Vagina (tissue), 2 donors: Measurements from ENCODE around the gene MGLL.

ENCODE experiments used
- CTCF ChIP-seq, 3 experiments: fragments of 450-650 bp in 2 of 3; fragments of 200-600 bp in 1 of 3; sonication (generic) in 1 of 3; IDR thresholded peaks; one replicate each; pipeline ENCODE4 v1.5.1; 2017 to 2019; ENCODE audit warnings: antibody characterized with exemption in 3 of 3, mild to moderate bottlenecking in 2 of 3, moderate library complexity in 2 of 3
- POLR2A ChIP-seq, 2 donors: fragments of 450-650 bp; IDR thresholded peaks; one replicate each; pipeline ENCODE4 v1.6.1; 2017; ENCODE audit warnings: antibody characterized with exemption in 2 of 2, mild to moderate bottlenecking in 2 of 2, moderate library complexity in 2 of 2
- POLR2AphosphoS5 ChIP-seq, 2 donors: sonication (generic); formaldehyde crosslinking; IDR thresholded peaks; one replicate each; pipeline ENCODE4 v1.9.0; 2017; ENCODE audit warnings: antibody characterized with exemption in 2 of 2, mild to moderate bottlenecking in 2 of 2, low read depth in 1 of 2; ENCODE audit not compliant: insufficient read depth in 1 of 2

DNA sequence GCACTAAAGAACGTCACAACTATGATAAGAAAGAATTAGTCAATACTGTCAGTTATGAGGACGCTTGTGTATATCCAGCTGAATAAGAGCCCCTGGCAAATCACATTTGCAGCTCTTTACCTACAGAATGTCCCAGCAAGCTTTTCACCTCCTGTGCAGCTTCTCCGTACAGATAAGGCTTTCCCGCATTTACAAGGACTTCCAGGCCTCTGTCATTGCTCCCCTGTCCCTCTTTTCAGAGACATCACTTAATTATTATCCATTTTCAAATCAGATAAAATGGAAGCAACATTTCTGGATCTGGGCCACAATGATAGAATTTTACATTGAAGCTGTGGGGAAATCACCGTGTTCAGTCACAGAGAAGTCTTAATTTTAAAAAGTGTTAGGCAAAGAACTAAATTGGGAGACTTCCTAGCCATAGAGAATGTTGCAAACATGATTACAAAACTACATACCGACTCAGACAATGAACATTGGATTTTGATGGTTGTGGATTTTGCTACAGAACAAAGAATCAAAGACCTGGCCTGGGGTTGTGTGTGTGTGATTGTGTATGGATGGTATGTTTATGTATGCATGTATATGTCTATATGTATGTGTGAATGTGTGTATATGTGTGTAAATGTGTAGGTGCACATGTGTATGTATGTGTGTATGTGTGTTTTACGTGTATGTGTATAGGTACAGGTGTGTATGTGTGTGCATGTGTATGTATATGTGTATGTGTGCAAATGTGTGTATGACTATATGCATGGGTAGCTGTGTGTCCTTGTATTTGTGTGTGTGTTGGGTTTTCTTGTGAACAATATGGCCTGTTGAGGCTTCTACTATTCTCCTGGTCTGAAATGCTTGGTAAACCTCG lies 41.5 kb downstream of the MGLL start:
- TF ChIP-seq CTCF (IDR thresholded peaks at IDR 0.05) (no peak), POLR2A (IDR thresholded peaks at IDR 0.05) (no peak), POLR2AphosphoS5 (IDR thresholded peaks at IDR 0.05; ENCODE audit: insufficient read depth in 1 of 2, low read depth in 1 of 2) (no peak)
